PC-3 (cell line): Measurements from ENCODE around the gene KCNJ11. TPM values are rescaled to one million over a fixed set of nuclear protein-coding genes. Genes with fewer than 3 reads are reported as not detected.

Experiments
- ATAC-seq: fragments of 200-7000 bp; cut with Tn5 transposase; 2 replicates; pipeline ENCODE4 v1.9.1; 2020; ENCODE audit warnings: mild to moderate bottlenecking, moderate library complexity
- BruUV-seq: library from RNA; stranded (reverse); fragments of 400-500 nt; replicated peaks from 2 replicates; lab custom pipeline; 2021; lab: Mats Ljungman, UMichigan
- CTCF ChIA-PET: fragments of 300-600 bp; sonication (Branson Sonifier 250); formaldehyde crosslinking; loops from one replicate; lab custom pipeline; 2022; ENCODE audit warnings: antibody characterized with exemption; lab: Charles Lee
- POLR2A ChIA-PET: fragments of 300-600 bp; sonication (Branson Sonifier 250); formaldehyde crosslinking; loops from one replicate; lab custom pipeline; 2022; ENCODE audit warnings: antibody characterized with exemption; ENCODE audit not compliant: unreplicated experiment; lab: Charles Lee
- DNase-seq: peaks from one replicate; pipeline ENCODE4 v3.0.0-alpha.2; 2015
- H2AFZ ChIP-seq: fragments of 300-600 bp; sonication (generic); 2 replicates; pipeline ENCODE4 v1.6.0; 2016; ENCODE audit warnings: antibody characterized with exemption, low read length
- H3F3A ChIP-seq: fragments of 300-600 bp; sonication (generic); one replicate; pipeline ENCODE4 v1.6.0; 2017; ENCODE audit warnings: antibody characterized with exemption, low read length, control low read depth, mild to moderate bottlenecking; ENCODE audit not compliant: unreplicated experiment
- H3K27ac ChIP-seq: fragments of 300-600 bp; sonication (generic); 2 replicates; pipeline ENCODE4 v1.5.1; 2016; ENCODE audit warnings: mild to moderate bottlenecking, low read length
- H3K27me3 ChIP-seq: fragments of 300-600 bp; sonication (generic); 2 replicates; pipeline ENCODE4 v1.6.1; 2016; ENCODE audit warnings: low read length, mixed read lengths
- H3K36me3 ChIP-seq: fragments of 300-600 bp; sonication (generic); 2 replicates; pipeline ENCODE4 v1.6.1; 2016; ENCODE audit warnings: low read depth, mixed run types, low read length, mixed read lengths
- H3K4me1 ChIP-seq: fragments of 300-600 bp; sonication (generic); 2 replicates; pipeline ENCODE4 v1.5.1; 2016; ENCODE audit warnings: low read length; ENCODE audit not compliant: insufficient read depth
- H3K4me2 ChIP-seq: fragments of 300-600 bp; sonication (generic); 2 replicates; pipeline ENCODE4 v1.6.0; 2016; ENCODE audit warnings: low read length
- H3K4me3 ChIP-seq: fragments of 300-600 bp; sonication (generic); 2 replicates; pipeline ENCODE4 v1.5.1; 2016; ENCODE audit warnings: mild to moderate bottlenecking, low read length, mixed read lengths
- H3K79me2 ChIP-seq: fragments of 300-600 bp; sonication (generic); 2 replicates; pipeline ENCODE4 v1.6.1; 2017; ENCODE audit warnings: low read length, mixed read lengths
- H3K9ac ChIP-seq: fragments of 300-600 bp; sonication (generic); 2 replicates; pipeline ENCODE4 v1.6.0; 2016; ENCODE audit warnings: mild to moderate bottlenecking, low read length
- H3K9me2 ChIP-seq: fragments of 300-600 bp; sonication (generic); replicated peaks from 2 replicates; pipeline ENCODE4 v1.6.1; 2016; ENCODE audit warnings: mixed run types, low read length, mixed read lengths
- H3K9me3 ChIP-seq: fragments of 300-600 bp; sonication (generic); 2 replicates; pipeline ENCODE4 v1.6.1; 2016; ENCODE audit warnings: low read length, mixed read lengths
- H4K20me1 ChIP-seq: fragments of 300-600 bp; sonication (generic); 2 replicates; pipeline ENCODE4 v1.6.1; 2016; ENCODE audit warnings: low read length, mixed read lengths
- CTCF ChIP-seq: fragments of 300-600 bp; sonication (generic); conservative IDR thresholded peaks from 2 replicates; pipeline ENCODE4 v1.5.1; 2017; ENCODE audit warnings: antibody characterized with exemption, low read depth, mild to moderate bottlenecking, low read length
- EZH2 ChIP-seq: fragments of 300-600 bp; sonication (generic); IDR thresholded peaks from one replicate; pipeline ENCODE4 v1.6.1; 2017; ENCODE audit warnings: antibody characterized with exemption, mild to moderate bottlenecking, low read length; ENCODE audit not compliant: unreplicated experiment
- EZH2phosphoT487 ChIP-seq: fragments of 300-600 bp; sonication (generic); IDR thresholded peaks from 2 replicates; pipeline ENCODE4 v1.6.1; 2018; ENCODE audit warnings: mild to moderate bottlenecking, antibody characterized with exemption, low read length, borderline replicate concordance
- intact Hi-C: fragments of 100-400 bp; cut with micrococcal nuclease; formaldehyde crosslinking; loops from 2 replicates; pipeline ENCODE4 v1.9.0; 2023
- total RNA-seq: library from RNA; depleted of rRNA; stranded (reverse); fragments of >200 nt; gene quantifications from 2 replicates; pipeline ENCODE4 v1.2.3, GENCODE V29; 2014

The KCNJ11 gene
- total RNA-seq, 1 experiment from 2014 or later = 0.98 TPM

DNA sequence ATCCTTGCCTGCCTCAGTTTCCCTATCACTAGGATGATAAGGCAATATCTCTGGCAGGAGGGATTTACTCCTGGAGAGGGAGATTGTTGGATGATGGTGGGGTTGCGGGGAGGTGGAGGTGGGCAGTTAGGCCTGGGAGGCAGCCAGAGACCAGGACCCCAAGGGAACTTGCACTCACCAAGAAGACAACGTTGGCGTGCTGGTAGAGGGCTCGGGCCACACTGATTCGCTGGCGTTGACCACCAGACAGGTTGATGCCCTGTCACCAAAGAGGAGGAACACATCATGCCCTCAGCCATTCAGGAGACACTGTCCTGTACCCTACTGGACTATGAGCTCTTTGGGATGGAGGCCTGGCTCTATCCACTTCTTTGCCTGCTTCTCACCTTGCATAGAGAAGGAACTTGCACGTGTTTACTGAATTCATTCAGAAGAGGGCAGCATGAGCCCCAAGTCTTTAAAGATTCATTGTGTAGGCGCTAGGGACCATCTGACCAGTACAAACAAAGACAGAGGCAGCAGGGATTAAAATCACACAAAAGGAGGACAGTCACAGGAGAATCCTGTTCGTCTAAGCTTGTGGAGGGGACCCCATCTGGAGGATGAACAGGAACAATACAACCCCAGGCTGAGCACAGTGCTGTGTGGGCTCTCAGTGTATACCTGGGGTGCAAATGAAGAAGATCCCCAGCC, 24.2 kb upstream of the KCNJ11 start:
- no peaks in the 10 kb centered on the region for H3K9me2 ChIP-seq
- ChIA-PET CTCF (no interaction called here), POLR2A (interaction anchor here (0.5 kb wide), 1 partner anchor 24 kb away, joined by 3 read pairs; the partner anchor contains the start of gene KCNJ11)
- no peaks in the 10 kb centered on the region for H3F3A ChIP-seq
- H3K27ac ChIP-seq = no peak overlapping the region
- no peak for TF ChIP-seq CTCF
- no peak for TF ChIP-seq EZH2
- no peak for TF ChIP-seq EZH2phosphoT487
- H3K9me3 ChIP-seq = no peaks in the 10 kb centered on the region
- no peaks in the 10 kb centered on the region for H3K36me3 ChIP-seq
- H3K27me3 ChIP-seq = peaks cover 13% of the 10 kb centered on the region; the same call in 1 of the 2 replicates
- H3K4me2 ChIP-seq = no peak overlapping the region
- no peaks in the 10 kb centered on the region for H3K79me2 ChIP-seq
- H3K4me3 ChIP-seq = no peak overlapping the region
- ATAC-seq (no peak), DNase-seq (no peak)
- no peaks in the 10 kb centered on the region for H4K20me1 ChIP-seq
- H3K4me1 ChIP-seq = no peaks in the 10 kb centered on the region
- BruUV-seq = no TSS peak
- no peak overlapping the region for H2AFZ ChIP-seq
- no peak overlapping the region for H3K9ac ChIP-seq
- intact Hi-C loops = no loop called here

- Histone ChIP-seq H3K9ac (no peak overlapping the region), H3K4me1 (no peaks in the 10 kb centered on the region), H4K20me1 (no peaks in the 10 kb centered on the region), H3K4me3 (no peak overlapping the region), H3F3A (no peaks in the 10 kb centered on the region), H3K9me3 (no peaks in the 10 kb centered on the region), H3K27ac (no peak overlapping the region), H3K4me2 (no peak overlapping the region), H3K27me3 (peaks cover 12% of the 10 kb centered on the region; the same call in 1 of the 2 replicates), H2AFZ (no peak overlapping the region), H3K9me2 (no peaks in the 10 kb centered on the region), H3K79me2 (no peaks in the 10 kb centered on the region), H3K36me3 (no peaks in the 10 kb centered on the region)
- BruUV-seq = no TSS peak
- CTCF ChIA-PET = no interaction called here
- POLR2A ChIA-PET = no interaction called here
- ATAC-seq (no peak), DNase-seq (no peak)
- TF ChIP-seq EZH2 (no peak), CTCF (no peak), EZH2phosphoT487 (no peak)
- intact Hi-C loops = no loop called here
Observed at GRCh38 chr11:17411418-17411817, 23.0 kb upstream of the KCNJ11 start.
